Hematopoietic multipotent progenitor cell treated with erythropoietin and hydrocortisone succinate and interleukin-3 and kit ligand, for 17 days (in vitro differentiated cells): Measurements from ENCODE around the gene SYT12.
"Not testable (repeated sequence)": the region's sequence is repeated elsewhere in the genome, so short reads cannot be mapped to it uniquely, and the experiment has no call there.

Source experiments
- DNase-seq: peaks from one replicate; pipeline ENCODE4 v3.0.0-alpha.2; 2015; ENCODE audit warnings: low spot score

The SYT12 gene, protein sequence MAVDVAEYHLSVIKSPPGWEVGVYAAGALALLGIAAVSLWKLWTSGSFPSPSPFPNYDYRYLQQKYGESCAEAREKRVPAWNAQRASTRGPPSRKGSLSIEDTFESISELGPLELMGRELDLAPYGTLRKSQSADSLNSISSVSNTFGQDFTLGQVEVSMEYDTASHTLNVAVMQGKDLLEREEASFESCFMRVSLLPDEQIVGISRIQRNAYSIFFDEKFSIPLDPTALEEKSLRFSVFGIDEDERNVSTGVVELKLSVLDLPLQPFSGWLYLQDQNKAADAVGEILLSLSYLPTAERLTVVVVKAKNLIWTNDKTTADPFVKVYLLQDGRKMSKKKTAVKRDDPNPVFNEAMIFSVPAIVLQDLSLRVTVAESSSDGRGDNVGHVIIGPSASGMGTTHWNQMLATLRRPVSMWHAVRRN

DNA sequence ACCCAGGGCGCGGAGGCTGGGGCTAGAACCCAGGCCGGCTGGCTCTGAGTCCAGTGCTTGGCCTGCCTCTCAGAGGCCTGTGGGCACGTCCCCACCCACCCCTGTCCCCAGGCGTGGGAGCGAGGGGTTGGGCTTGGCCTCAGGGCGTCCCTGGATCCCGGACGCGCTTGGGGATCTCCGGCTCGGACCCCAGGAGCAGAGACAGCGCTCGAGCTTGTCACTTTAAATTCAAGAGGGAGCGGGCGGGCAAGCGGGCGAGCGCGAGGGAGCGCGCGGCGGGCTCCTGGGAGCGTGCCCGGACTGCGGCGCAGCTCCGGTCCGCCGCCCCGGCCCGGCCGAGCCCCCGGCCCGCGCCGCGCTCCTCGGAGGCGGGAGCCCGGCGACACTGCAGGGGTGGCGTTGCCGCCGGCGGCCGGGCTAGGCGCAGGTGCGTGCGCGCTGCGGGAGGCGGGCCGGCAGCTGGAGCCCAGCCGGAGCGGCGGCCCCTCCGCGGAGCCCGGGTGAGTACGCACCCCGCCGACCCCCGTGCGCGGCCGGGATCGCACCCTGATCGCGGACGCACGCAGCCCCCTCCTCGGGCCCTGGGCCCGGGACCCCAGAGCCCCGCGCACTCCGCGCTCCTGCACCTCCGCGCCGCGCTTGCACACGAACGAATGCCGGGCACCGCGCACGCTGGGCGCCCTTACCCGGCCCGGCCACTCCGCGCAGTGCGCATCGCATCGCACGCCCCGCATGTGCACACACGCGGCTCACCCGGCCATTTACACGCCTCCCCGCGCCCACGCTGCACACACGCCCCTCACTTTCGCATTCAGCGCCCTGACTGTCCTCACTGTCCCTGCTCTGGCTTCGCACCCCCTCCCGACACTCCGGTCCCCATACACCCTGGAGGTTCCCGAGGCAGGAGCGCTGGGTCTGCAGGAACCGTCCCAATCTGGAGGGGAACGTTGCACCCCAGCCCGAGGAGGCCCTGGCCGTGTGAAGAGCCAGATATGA lies at the start of gene SYT12:
SYT12 (plus strand) TSS at position 174 of the 996 bp plus-strand sequence. CDS start 7,011 bp downstream, outside the sequence.
- no peak for DNase-seq

DNA sequence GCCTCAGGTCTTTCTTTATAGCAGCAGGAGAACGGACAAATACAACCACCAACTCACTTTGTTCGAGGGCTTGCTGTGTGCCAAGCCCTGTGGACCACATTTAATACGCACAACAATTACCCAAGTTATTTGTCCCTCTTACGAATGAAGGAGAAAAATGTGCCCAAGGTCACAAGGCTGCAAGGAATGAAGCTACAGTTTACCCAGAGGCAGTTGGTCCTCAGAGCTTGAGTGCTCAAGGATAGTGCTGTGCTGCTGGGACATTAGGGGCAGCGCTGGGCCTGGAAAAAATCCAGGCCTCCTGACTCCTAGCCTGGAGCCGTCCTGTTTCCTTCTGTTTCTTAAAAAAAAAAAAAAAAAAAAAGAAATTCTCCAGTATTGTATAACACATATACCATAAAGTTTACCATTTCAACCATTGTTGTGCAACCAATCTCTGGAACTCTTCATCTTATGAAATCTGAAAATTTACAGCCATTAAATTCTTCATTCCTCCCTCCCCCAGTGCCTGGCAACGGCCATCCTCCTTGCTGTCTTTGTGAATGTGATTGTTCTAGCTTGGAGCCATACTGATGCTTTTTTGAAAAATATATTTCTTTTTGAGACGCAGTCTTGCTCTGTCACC lies 48.9 kb upstream of the SYT12 start:
- DNase-seq: no peak

DNA sequence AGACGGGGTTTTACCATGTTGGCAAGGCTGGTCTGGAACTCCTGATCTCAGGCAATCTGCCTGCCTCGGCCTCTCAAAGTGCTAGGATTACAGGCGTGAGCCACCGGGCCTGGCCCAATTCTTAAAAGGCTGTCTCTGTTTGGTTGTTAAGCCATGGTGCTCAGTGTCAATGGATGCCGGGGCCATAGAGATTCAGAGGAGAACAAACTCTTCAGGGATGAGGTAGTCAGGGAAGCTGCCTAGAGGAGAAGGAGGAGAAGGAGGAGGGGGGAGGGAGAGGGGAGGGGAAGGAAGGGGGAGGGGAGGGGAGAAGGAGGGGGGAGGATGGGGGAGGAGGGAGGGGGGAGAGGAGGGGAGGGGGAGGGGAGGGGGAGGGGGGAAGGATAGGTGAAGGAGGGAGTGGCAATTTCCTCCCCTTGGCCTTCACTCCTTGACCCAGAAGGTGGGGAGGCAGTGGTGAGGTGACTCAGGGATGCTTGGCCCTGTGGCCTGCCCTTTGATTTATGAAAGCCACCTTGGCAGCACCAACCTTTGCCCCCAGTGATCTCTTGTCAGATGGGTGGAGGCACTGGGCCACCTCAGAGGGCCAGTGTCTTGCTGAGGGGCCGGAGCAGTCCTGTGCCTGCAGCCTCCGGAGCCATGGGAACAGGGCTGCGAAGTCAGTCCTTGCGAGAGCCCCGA lies 48.1 kb upstream of the SYT12 start, which contains the start of gene C11orf86:
C11orf86 (plus strand) TSS at position 581 of the 681 bp plus-strand sequence; CDS start at position 640, 59 bp downstream.
- no peak for DNase-seq

DNA sequence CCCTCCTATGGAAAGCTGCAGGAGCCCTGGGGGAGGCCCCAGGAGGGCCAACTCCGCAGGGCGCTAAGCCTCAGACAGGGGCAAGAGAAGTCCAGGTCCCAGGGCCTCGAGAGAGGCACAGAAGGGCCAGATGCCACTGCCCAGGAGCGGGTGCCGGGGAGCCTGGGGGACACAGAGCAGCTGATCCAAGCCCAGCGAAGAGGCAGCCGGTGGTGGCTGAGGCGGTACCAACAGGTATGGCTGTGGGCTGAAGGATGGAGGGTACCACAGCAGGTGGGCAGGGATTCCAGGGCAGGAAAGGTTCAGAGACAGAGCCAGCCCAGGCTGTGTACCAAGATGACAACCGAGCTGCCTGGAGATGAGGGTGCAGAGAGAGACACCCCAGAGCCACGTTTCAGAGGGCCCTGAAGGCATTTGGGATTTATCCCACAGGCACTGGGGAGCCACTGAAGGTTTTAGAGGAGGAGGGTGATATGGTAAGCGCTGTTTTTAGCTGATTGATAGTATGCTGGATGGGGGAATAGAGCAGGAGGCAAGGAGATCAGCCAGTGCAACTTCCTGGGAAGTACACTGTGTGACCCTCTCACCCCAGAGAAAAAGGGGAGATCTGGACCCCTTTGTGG lies 47.4 kb upstream of the SYT12 start:
- no peak for DNase-seq

DNA sequence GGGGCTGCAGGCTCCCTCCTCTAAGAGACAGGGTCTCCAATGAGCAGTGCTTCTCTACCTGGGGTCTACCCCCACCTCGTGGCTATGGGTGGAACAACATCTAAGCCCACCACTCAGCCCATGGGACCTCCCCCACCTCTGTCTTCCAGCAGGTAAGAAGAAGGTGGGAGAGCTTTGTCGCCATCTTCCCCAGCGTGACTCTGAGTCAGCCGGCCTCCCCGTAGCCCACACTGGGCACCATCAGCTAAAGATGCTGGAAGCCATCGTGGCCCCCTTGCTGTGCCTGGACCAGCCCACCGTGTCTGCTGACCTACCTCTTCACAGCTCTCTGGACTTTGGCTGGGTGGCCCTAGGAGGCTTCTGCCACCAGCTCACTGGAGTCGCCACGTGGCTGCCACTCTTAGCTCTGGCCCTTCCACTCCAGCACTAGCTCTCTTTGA lies 46.9 kb upstream of the SYT12 start:
- no peak for DNase-seq

DNA sequence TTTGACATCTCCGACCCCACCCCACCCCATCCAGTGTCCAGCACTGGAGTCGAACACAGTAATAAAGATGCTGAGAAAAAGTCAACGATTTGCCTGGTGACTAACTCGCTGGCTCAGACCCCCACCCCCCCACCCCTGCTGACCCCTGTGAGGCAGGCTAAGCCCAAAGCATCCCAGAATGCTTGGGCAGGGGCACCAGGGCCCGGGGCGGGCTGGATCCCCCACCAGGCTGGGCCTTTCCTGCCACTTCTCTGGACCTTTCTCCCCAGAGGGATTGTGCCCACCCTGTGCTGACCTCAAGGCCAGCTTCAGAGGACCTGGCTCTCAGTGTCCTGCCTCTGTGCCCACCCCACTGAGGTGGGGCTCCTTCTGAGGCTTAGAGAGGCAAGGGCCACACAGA lies 46.0 kb upstream of the SYT12 start:
- no peak for DNase-seq

DNA sequence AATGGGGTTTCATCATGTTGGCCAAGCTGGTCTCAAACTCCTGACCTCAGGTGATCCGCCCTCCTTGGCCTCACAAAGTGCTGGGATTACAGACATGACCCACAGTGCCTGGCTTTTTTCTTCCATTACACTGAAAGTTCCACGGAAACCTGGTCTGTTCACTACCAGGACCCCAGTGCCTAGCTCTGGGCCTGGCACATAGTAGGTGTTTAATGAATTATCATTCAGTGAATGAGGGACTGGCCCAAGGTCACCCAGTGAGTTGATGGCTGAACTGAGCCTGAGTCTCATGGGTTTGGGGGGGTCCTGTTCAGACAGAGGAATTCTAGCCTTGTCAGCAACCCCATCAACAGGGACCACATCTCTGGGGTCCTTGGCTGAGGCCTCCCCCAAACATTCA lies 44.7 kb upstream of the SYT12 start:
- DNase-seq: no peak

DNA sequence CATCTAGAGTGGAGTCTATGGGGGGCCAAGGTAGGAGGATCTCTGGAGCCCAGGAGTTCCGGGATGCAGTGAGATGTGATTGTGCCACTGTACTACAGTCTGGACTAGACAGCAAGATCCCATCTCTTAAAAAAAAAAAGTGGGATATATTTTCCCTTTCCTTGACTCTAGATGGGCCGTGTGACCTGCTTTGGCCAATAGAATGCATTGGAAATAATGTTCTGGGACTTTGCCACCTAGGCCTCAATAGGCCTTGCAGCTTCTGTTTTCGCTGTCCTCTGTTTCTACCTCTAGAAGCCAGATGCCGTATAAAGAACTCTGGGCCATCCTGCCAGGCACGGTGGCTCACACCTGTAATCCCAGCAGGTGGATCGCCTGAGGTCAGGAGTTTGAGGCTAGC lies 44.2 kb upstream of the SYT12 start:
- no peak for DNase-seq

DNA sequence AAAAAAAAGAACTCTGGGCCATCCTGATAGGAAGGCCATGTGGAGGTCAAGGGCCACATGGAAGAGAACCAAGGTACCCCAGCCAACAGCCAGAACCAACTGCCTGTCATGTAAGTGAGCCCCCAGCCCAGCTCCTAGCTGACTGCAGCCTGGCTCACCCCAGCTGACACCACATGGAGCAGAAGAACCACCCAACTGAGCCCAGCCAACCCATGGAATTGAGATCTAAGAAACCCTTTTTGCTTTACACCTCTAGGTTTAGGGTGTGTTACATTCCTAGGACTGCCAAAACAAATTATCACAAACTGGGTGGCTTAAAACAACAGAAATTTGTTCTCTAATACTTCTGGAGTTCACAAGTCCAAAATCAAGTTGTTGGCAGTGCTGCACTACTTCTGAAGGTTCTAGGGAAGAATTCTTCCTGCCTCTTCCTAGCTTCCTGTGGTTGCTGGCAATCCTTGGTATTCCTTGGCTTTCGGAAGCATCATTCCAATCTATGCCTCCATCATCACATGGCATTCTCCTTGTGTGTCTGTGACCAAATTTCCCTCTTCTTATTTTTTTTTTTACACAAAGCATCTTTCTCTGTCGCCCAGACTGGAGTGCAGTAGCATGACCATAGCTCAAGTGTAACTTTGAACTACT lies 43.5 kb upstream of the SYT12 start:
- DNase-seq: no peak

DNA sequence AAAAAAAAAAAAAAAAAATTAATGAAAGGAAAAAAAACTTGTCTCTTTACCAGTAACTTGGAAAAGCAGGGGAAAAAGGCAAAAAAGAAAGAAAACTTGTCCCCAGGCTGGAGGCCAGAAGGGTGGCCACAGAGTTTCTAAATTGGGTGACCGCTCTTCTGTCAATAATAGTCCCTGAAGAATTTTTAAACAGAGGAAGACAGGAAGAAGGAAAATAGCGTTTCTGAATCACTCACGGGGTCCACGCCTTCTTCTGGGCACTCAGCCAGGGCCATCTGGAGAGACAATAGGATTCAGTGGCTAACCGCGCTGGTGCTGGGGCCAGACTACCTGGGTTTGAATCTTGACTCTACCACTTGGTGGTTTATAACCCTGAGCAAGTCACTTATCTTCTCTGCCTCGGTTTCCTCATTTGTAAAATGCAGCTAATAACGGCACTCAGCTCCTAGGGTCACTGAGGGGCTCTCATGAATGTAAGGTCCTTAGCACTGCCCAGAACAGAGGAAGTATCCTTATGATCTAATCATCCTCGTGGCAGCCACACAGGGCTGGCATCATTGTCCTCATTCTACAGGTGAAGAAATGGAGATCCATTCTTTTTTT lies 40.9 kb upstream of the SYT12 start:
- no peak for DNase-seq

DNA sequence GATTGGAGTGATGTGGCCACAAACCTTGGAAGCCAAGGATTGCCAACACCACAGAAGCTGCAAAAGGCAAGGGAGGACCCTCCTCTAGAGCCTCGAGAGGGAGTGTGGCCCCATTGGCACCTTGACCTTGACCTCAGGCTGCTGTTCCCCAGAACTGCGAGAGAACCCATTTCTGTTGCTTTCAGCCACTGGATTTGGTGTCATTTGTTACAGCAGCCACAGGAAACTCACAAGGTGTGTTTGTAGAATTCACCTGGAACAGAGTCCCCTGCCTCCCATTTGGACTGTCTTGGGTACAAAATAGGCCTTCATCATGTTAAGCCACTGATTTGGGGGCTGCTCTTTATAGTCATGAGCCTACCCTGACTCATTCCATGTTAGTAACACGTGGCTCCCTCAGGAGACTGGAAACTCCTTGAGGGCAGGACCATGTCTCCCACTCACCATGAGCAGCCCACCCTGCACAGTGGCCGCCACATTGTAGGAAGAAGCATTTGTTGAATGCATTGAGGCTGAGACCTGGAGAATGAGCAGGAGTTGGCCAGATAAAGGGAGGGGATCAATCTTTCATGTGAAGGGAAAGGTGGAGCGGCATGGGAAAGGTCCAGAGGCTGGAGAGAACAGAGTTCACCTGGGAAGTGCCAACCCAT lies 39.5 kb upstream of the SYT12 start:
- DNase-seq: no peak

DNA sequence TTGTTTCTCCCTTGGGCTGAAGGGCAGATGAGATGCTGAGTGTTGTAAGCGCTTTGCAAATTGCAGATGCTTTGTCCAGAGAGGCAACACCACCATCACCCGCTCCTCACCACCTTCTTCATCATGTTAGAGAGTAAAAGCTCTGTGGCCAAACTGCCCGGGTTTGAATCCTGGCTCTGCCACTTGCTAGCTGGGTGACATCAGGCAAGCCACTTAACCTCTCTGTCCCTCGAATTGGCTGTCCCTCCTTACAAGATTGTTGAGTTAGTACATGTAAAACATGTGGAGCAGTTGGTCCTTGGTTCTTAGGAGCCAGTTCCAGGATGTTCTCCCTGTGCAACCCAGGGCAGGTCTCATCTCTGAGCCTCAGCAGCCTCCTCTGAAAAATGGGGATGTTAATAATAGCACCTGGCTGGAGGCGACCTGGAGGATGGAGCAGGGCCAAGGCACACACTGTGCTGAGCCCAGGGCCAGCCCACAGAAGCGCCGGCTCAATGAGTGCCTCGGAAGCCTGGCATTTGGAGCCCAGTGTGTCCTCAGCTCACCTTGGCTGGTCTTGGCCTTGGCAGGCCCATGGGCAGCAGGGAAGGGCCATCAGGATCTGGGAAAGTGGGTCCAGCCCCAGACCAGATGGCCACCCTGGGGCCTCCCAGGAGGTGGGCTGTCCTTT lies 37.3 kb upstream of the SYT12 start:
- DNase-seq: no peak

DNA sequence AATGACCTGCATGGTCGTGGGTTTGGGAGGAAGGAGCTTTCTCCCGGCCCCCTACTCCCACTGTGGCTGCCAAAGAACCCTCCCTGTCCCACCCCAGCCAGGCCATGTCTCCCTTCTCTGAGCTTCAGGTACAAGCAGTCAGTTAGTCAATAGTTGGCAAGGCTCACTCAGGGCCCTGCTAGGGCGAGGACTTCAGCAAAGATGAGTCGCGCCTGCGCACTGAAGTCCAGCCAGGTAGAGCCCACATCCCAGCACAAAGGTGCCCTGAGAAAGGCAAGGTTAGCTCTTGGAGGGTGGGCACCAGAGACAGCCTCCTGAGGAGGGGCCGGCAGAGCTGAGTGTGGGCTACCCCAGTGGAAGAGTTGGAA lies 36.8 kb upstream of the SYT12 start:
- no peak for DNase-seq

DNA sequence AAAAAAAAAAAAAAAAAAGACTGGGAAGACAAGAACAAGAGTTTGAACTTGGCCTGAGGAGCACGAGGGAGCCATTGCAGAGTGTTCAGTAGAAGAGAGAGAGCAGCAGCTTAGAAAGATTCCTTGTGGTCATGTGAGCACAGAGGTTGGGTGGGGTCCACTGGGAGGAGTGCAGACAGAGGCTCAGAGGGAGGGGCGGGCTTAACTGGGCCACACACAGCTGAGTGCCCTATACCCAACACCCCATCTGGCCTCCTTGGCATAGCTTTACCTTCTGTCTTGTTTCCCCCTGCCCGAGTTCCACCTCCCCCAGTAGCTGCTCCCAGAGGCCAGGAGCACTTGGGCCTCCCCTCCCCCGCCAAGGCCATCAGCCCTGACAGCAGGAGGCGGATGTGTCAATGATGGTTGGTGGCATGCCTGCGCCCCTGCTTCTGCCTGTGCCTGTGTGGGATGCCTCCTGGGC lies 35.7 kb upstream of the SYT12 start:
- DNase-seq: peak; percentile 11

DNA sequence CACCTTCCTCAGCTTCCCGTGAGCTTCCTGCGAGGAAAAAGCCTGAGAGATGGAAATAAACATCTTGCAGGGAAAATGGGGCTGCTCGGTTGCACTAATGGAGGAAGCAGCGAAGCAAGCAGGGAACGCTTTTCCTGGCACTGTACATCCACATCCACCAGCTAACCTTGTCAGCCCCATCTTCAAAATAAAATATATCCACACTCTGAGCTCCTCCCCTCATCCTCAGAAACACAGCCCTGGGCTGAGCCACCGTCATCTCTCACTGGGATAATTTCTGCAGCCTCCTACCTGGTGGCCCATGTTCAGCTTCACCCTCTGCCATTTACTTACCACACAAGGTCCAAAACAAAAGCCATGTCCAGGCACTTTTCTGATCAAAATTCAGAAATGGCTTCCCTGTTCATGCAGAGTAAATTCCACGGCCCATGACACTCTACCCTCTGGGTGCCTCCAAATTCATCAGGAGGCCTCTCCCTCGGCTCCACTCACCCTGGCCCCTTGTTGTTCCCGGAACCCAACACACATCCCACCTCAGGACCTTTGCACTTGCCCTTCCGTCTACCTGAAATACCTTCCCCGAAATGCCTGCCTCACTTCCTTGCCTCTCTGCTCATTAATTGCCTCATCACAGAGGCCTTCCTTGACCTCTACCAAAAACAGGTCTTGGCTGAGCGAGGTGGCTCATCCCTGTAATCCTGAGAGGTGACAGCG lies 34.9 kb upstream of the SYT12 start:
- no peak for DNase-seq

DNA sequence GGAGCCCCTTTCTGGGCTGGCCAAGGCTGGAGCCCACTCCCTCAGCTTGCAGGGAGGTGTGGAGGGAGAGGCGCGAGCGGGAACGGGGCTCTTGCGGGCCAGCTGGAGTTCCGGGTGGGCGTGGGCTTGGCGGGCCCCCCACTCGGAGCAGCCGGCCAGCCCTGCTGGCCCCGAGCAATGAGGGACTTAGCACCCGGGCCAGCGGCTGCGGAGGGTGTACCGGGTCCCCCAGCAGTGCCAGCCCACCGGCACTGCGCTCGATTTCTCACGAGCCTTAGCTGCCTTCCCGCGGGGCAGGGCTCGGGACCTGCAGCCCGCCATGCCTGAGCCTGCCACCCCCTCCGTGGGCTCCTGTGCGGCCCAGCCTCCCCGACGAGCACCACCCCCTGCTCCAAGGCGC lies 34.2 kb upstream of the SYT12 start:
- not testable (repeated sequence) for DNase-seq

DNA sequence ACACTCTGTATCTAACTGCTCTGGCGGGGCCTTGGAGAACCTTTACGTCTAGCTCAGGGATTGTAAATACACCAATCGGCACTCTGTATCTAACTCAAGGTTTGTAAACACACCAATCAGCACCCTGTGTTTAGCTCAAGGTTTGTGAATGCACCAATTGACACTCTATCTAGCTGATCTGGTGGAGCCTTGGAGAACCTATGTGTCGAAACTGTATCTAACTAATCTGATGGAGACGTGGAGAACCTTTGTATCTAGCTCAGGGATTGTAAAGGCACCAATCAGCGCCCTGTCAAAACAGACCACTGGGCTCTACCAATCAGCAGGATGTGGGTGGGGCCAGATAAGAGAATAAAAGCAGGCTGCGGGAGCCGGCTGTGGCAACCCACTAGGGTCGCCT lies 33.6 kb upstream of the SYT12 start:
- DNase-seq: not testable (repeated sequence)

DNA sequence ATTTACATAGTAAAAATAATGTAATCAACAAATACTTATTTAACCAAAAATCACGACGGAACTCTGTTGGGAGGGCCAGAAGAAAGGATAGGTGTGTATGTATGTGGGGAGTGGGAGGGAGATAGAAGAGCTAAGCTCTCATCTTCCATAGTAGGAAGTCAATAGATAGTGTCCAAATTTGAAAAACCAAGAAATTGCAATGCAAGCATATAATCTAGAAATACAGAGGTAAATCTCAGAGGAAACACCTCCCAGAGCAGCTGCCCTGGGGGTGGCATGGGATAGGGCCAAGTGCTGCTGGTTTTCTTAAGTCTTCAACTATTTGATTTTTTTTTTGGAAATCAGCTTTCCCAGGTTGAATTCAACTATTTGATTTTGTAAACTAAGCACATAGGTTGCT lies 30.9 kb upstream of the SYT12 start:
- DNase-seq: no peak
